Nucleus accumbens (tissue), 56 donors: ENCODE measurements around the gene RIPOR3.

Experiments used
- DNase-seq, 56 donors: peaks; one replicate each; lab custom pipeline; 2025; lab: John Stamatoyannopoulos, UW

Gene RIPOR3

GRCh38 chr20:50595433-50595895 lies 95.9 kb downstream of the RIPOR3 start:
- no peak for DNase-seq

- DNase-seq: no peak
Measured at GRCh38 chr20:50594591-50595432, 96.5 kb downstream of the RIPOR3 start.

- DNase-seq: no peak
Measured at GRCh38 chr20:50594231-50594590, 97.1 kb downstream of the RIPOR3 start.

- DNase-seq: no peak
Measured at GRCh38 chr20:50593005-50593335, 98.4 kb downstream of the RIPOR3 start.

- DNase-seq: peak in 1 of 56 donors; percentile 14
Measured at GRCh38 chr20:50592282-50593004, 98.9 kb downstream of the RIPOR3 start.

GRCh38 chr20:50591233-50591852 lies 100.0 kb downstream of the RIPOR3 start:
- no peak for DNase-seq

- DNase-seq: no peak
Measured at GRCh38 chr20:50590348-50590664, 101.0 kb downstream of the RIPOR3 start.

GRCh38 chr20:50589548-50590347 lies 101.6 kb downstream of the RIPOR3 start:
- no peak for DNase-seq

GRCh38 chr20:50588034-50588736 lies 103.2 kb downstream of the RIPOR3 start:
- peak in 29 of 56 donors; percentile 7 to 65 (median 34) for DNase-seq

- DNase-seq: no peak
Measured at GRCh38 chr20:50587291-50587961, 103.9 kb downstream of the RIPOR3 start.

- DNase-seq: no peak
Measured at GRCh38 chr20:50586531-50587232, 104.7 kb downstream of the RIPOR3 start.

GRCh38 chr20:50585678-50586077 lies 105.7 kb downstream of the RIPOR3 start:
- DNase-seq: no peak

- DNase-seq: no peak
Measured at GRCh38 chr20:50585214-50585613, 106.1 kb downstream of the RIPOR3 start.

- DNase-seq: no peak
Measured at GRCh38 chr20:50584687-50585086, 106.7 kb downstream of the RIPOR3 start.

- no peak for DNase-seq
Measured at GRCh38 chr20:50583442-50584150, 107.7 kb downstream of the RIPOR3 start.

GRCh38 chr20:50582591-50583234 lies 108.6 kb downstream of the RIPOR3 start:
- DNase-seq: no peak

- DNase-seq: no peak
Measured at GRCh38 chr20:50582092-50582491, 109.2 kb downstream of the RIPOR3 start.
